ENCODE results near the gene ARHGAP22.

ARHGAP22 gene

GRCh38 chr10:48605786-48606529 is 1.1 kb upstream of the ARHGAP22 start:
- DNase-seq = no peak

DNA sequence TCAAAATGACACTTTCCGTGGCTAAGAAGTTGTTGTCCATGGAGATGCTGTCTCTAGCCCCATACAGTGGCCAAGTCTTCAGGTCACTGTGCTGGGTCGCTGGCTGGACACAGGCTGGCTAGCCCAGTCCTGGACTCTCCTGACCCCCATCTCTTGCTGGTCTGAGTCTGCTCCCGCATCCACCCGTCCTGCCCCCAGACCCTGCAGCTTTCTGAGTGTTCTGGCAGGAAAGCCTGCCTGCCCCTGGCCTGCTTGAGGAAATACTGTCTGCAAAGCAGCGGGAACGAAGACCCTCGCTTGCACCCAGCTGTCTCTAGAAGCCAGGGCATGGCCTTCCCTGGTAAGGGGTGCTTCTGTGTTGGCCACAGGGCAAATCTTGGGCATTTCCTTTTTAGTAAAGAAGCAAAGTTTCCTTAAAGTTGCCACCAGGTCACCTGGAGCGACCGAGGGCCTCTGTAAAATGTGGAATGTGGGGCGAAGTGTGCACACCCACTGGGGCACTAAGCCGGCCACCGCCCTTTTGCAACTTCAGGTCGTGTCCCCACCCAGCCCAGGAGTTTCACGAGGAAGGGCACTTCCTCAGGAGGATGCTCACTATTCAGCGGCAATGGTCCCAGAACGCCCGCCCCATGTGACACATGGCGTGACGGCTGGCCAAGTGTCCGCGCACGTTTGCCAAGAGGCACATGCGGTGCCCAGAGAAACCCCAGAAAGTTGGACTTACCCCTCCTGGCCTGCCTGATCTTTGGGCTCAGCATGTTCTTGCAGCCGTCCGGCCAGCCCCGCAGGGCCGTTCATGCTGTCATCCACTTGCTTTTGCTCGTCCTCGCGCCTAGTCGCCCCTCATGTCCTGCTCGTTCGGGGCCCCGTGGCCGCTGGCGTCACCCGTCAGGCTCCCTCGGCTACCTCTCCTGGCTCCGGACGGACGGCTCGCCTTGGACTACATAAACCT is 558 bp downstream of the ARHGAP22 start:
- no peak for DNase-seq

- DNase-seq = no peak
Measured at GRCh38 chr10:48603421-48604038, 1.3 kb downstream of the ARHGAP22 start.

GRCh38 chr10:48602401-48603135 is 2.3 kb downstream of the ARHGAP22 start:
- no peak for DNase-seq

DNA sequence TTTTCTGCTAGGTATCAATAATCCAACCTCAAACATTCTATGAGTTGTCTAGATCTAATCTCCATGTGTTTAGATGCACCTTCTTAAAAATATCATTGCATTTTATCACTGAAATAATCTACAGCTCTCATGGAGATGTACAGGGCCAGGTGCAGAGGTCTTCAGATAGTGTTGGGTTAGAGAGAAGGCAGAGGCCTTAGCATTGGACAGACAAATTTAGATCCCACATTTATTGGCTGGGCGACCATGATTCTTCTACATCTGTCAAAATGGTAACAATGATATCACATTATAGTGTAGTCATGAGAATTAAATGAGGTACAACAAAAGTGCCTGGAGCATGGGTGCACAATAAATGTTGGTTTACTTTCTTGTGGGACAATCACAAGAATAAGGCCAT is 3.1 kb downstream of the ARHGAP22 start:
- no peak for DNase-seq

DNA sequence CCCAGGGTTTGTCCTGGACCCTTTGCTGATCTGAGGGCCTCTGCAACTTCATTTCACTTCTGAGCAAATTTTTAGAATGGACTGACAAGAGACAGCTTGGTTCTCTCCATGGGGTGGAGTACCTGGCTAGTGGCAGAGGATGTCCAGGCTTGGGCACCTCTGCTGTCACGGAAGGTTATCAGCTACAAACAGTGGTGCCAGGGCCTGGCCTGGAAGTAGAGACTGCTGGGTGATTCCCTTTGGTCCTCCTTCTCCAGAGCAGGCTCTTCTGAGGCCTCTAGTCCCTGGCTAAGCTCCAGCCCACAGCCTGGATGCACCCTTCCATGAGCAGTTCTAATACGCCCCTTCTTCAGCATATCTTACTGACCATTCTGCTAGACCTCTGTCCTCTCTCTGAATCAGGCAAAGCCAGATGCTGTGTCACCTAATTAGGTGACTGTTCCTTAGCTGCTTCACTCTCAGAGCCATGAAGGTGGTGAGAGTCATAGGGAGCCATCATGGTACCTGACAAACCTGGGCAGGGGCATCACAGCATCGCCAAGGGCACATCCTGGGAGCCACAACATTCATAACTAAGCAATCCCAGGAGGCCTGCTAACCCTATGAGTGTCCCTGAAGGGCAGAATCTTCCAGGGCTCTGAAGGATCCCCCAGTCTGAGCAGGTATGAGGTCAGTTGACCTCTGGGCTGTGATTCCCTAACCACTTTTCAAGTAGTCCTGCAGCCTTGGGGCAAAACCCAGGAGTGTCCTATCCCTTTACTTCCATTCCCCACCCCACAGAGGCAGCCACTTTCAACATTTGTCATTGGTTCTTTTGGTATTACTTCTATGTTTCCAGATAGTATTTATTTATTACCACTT is 4.0 kb downstream of the ARHGAP22 start:
- DNase-seq = no peak

GRCh38 chr10:48599830-48600134 is 5.1 kb downstream of the ARHGAP22 start:
- no peak for DNase-seq

- no peak for DNase-seq
Measured at GRCh38 chr10:48598936-48599829, 5.7 kb downstream of the ARHGAP22 start.

DNA sequence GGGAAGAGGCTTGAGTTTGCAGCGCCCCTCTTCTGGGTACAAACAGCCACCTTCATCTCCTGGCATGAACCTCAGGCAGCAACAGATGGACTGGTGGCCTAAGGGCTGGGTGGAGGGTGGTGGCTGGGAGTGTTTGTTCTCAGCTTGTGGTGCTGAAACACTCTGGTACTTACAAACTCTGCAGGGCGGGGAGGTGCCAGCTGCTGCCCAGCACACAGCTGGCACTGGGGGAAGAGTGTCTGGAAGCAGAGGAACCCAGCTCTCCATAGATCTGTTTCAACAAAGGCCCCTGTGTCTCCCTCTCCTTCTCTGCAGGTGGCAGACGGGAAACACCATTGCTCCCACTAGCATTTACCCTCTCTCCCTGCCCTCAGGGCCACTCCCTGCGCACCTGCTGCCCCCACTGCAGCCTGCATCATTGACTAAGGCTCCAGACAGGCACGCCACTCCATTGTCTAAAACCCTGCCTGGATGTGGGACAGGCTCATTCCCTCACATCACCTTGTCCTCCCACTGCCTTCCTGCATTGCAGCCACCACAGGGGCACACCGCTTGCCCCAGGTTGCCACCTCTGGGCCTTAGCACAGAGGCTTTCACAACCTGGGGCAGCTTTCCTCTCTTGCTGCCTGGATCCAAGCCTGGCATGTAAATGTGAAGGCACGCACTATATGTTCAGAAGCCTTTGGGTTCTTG is 6.5 kb downstream of the ARHGAP22 start:
- DNase-seq = peak; percentile 79

GRCh38 chr10:48595539-48595932 is 9.3 kb downstream of the ARHGAP22 start:
- DNase-seq = no peak

DNA sequence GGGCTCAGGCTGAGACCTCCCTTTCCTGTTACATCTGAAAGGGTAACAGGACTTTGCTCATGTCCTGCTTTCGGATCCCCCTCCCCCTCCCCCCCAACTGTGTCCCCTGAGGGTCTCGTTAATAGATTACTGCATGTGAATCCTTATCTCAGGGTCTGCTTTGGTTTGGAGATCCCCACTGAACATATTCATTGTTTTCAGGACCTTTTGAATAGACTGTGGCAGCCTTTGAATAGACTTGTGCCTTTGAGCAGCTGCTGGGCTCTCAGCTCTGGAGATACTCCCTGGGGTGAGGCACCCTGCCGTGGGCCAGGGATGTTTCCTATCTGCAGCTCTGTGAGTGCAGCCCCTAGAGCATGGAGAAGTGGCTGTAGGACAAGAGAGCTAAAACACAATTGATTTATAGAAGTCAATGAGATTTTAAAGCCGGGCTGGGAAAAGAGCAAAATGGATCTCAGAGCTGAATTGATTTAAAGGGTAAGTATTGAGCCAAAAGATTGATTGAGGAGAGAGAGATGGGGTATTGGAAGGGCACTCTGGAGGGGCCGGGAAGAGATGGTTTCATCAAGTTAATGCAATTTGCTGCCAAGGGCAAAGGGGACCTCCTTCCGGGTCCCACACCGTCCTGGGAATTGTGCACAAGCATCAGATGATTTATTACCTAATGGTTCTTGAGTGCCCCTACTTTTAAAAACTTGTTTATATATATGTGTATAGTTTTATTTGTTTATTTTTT is 9.9 kb downstream of the ARHGAP22 start:
- peak; percentile 75 for DNase-seq

- DNase-seq = no peak
Measured at GRCh38 chr10:48594371-48594770, 10.5 kb downstream of the ARHGAP22 start.

GRCh38 chr10:48592346-48592745 is 12.5 kb downstream of the ARHGAP22 start:
- no peak for DNase-seq

DNA sequence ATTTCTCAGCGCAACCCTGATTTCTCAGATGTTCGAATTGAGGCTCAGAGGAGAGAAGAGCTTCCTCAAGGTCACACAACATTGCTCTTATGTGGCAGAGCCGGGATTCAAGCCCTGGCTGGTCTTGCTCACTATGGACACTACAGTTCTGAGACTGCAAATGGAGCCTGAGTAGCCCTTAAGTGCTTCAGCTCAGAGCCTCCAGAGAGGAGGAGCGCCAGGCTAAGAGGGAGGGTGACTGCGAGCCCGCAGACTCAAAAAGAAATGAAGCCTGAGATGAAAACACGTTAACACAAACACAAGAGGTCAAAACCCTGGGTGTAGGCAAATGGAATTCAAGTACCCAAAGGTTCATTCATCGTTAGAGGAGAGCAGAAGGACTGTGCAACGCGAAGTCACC is 13.9 kb downstream of the ARHGAP22 start:
- DNase-seq = no peak

GRCh38 chr10:48589266-48589665 is 15.6 kb downstream of the ARHGAP22 start:
- DNase-seq = no peak

GRCh38 chr10:48587819-48588218 is 17.1 kb downstream of the ARHGAP22 start:
- DNase-seq = no peak

GRCh38 chr10:48587101-48587500 is 17.8 kb downstream of the ARHGAP22 start:
- no peak for DNase-seq

- DNase-seq = no peak
Measured at GRCh38 chr10:48582970-48583369, 21.9 kb downstream of the ARHGAP22 start.

- DNase-seq = no peak
Measured at GRCh38 chr10:48580236-48580635, 24.6 kb downstream of the ARHGAP22 start.

Measured in NCI-H510A (cell line).